HG03196 (cell line): ENCODE measurements around the gene TMEM272.

Source experiments
- ATAC-seq: cut with Tn5 transposase; IDR thresholded peaks from one replicate; pipeline ENCODE4 v1.9.1; 2021; ENCODE audit not compliant: unreplicated experiment

The TMEM272 gene

GRCh38 chr13:51806566-51806965 lies 38.4 kb downstream of the TMEM272 start:
- no peak for ATAC-seq

GRCh38 chr13:51805925-51806324 lies 39.1 kb downstream of the TMEM272 start:
- ATAC-seq: no peak

- ATAC-seq: no peak
These were observed 39.7 kb downstream of the TMEM272 start for GRCh38 chr13:51805313-51805712.

GRCh38 chr13:51804295-51805172 lies 40.4 kb downstream of the TMEM272 start:
- no peak for ATAC-seq

GRCh38 chr13:51803422-51804294 lies 41.3 kb downstream of the TMEM272 start, which contains the start of gene DHRS12:
Gene DHRS12, minus strand, starts transcription at chr13:51804163. Its CDS starts 4,504 bp downstream, at chr13:51799659.
- peak; percentile 80 for ATAC-seq

- ATAC-seq: no peak
These were observed 42.2 kb downstream of the TMEM272 start for GRCh38 chr13:51802631-51803418.

- ATAC-seq: no peak
These were observed 43.3 kb downstream of the TMEM272 start for GRCh38 chr13:51801631-51802099.

- ATAC-seq: no peak
These were observed 44.5 kb downstream of the TMEM272 start for GRCh38 chr13:51800486-51800885.

GRCh38 chr13:51799261-51799660 lies 45.7 kb downstream of the TMEM272 start:
- ATAC-seq: no peak

GRCh38 chr13:51797664-51798488 lies 47.1 kb downstream of the TMEM272 start:
- ATAC-seq: no peak

GRCh38 chr13:51796546-51796945 lies 48.4 kb downstream of the TMEM272 start:
- ATAC-seq: no peak

GRCh38 chr13:51795419-51795818 lies 49.6 kb downstream of the TMEM272 start:
- ATAC-seq: no peak

GRCh38 chr13:51794964-51795363 lies 50.0 kb downstream of the TMEM272 start:
- no peak for ATAC-seq

GRCh38 chr13:51793570-51794271 lies 51.3 kb downstream of the TMEM272 start:
- peak; percentile 52 for ATAC-seq

GRCh38 chr13:51786425-51787265 lies 58.3 kb downstream of the TMEM272 start:
- ATAC-seq: no peak

GRCh38 chr13:51785712-51786424 lies 59.1 kb downstream of the TMEM272 start:
- no peak for ATAC-seq

GRCh38 chr13:51784097-51784496 lies 60.9 kb downstream of the TMEM272 start:
- no peak for ATAC-seq
